Caco-2 (cell line): ENCODE measurements around the gene LPGAT1. TPM values are rescaled to one million over a fixed set of nuclear protein-coding genes. Genes with fewer than 3 reads are reported as not detected.

ENCODE experiments used
- BruUV-seq: library from RNA; stranded (reverse); fragments of 400-500 nt; replicated peaks from 2 replicates; lab custom pipeline; 2021; lab: Mats Ljungman, UMichigan
- CTCF ChIA-PET: fragments of 300-600 bp; sonication (Branson Sonifier 250); formaldehyde crosslinking; loops from one replicate; lab custom pipeline; 2022; ENCODE audit warnings: antibody characterized with exemption; lab: Charles Lee
- POLR2A ChIA-PET: fragments of 300-600 bp; sonication (Branson Sonifier 250); formaldehyde crosslinking; loops from one replicate; lab custom pipeline; 2022; ENCODE audit warnings: antibody characterized with exemption; lab: Charles Lee
- DNase-seq, 2 experiments: peaks; one replicate each; pipeline versions ENCODE4 v3.0.0 to v3.0.0-alpha.2; 2020 to 2022
- H3K27me3 ChIP-seq: replicated peaks from 2 replicates; pipeline ENCODE4 v1.6.0; 2011; ENCODE audit warnings: low read length; ENCODE audit not compliant: control insufficient read depth, insufficient read depth
- H3K36me3 ChIP-seq: 2 replicates; pipeline ENCODE4 v1.5.1; 2011; ENCODE audit warnings: low read length; ENCODE audit not compliant: control insufficient read depth, insufficient read depth
- H3K4me1 ChIP-seq: fragments of 250-450 bp; sonication (Bioruptor Pico); 2 replicates; pipeline ENCODE4 v1.5.1; 2020; ENCODE audit warnings: mild to moderate bottlenecking
- H3K4me3 ChIP-seq: 2 replicates; pipeline ENCODE4 v1.5.1; 2011; ENCODE audit warnings: low read depth, mild to moderate bottlenecking, control low read depth, low read length
- H3K9me3 ChIP-seq: fragments of 250-450 bp; sonication (Bioruptor Pico); 2 replicates; pipeline ENCODE4 v1.5.1; 2020; ENCODE audit warnings: mild to moderate bottlenecking, moderate library complexity
- H3K27ac Mint-ChIP-seq: one replicate; pipeline ENCODE4 v1.8.0; 2022; ENCODE audit warnings: mixed read lengths; ENCODE audit not compliant: unreplicated experiment
- H3K27me3 Mint-ChIP-seq: one replicate; pipeline ENCODE4 v1.8.0; 2022; ENCODE audit warnings: mixed read lengths; ENCODE audit not compliant: insufficient read depth, unreplicated experiment
- H3K36me3 Mint-ChIP-seq: one replicate; pipeline ENCODE4 v1.8.0; 2022; ENCODE audit warnings: mild to moderate bottlenecking, mixed read lengths; ENCODE audit not compliant: insufficient read depth, unreplicated experiment
- H3K4me1 Mint-ChIP-seq: one replicate; pipeline ENCODE4 v1.8.0; 2022; ENCODE audit warnings: low read depth, mixed read lengths; ENCODE audit not compliant: unreplicated experiment
- H3K4me3 Mint-ChIP-seq: one replicate; pipeline ENCODE4 v1.8.0; 2022; ENCODE audit warnings: mild to moderate bottlenecking, moderate library complexity, mixed read lengths; ENCODE audit not compliant: unreplicated experiment
- H3K9me3 Mint-ChIP-seq: one replicate; pipeline ENCODE4 v1.8.0; 2022; ENCODE audit warnings: mixed read lengths; ENCODE audit not compliant: unreplicated experiment
- intact Hi-C: fragments of 100-400 bp; cut with micrococcal nuclease; formaldehyde crosslinking; loops from one replicate; pipeline ENCODE4 v1.10.0; 2022; ENCODE audit not compliant: unreplicated experiment
- total RNA-seq: library from RNA; stranded (reverse); gene quantifications from 2 replicates; pipeline ENCODE4 v1.2.3, GENCODE V29; 2022
- TF ChIP-seq, protein P1 (sequence below), 2 experiments: fragments of 200-600 bp in 1 of 2; IDR thresholded peaks; 1 replicate in 1 of 2; 2 replicates in 1 of 2; pipeline versions ENCODE4 v1.5.1 to v1.8.0; 2011 to 2022; ENCODE audit warnings: antibody characterized with exemption in 1 of 2, control low read depth in 1 of 2, inconsistent platforms in 1 of 2, low read depth in 1 of 2, low read length in 1 of 2, mild to moderate bottlenecking in 1 of 2, moderate library complexity in 1 of 2; ENCODE audit not compliant: insufficient read depth in 1 of 2, severe bottlenecking in 1 of 2, unreplicated experiment in 1 of 2

LPGAT1 gene
- total RNA-seq, 1 experiment from 2014 or later = 25.6 TPM

DNA sequence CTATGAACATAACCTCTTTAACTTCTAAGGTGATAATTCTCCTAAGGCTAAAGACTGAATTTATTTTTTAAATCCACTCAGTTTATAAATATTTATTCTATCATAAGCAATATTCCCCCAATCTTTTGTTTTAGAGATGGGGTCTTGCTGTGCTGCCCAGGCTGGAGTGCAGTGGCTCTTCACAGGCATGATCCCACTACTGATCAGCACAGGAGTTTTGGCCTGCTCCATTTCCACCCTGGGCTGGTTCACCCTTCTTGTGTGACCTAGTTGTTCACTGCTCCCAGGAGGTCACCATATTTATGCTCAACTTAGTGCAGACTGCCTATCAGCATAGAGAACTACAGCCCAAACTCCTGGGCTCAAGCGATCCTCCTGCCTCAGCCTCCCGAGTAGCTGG lies 38.6 kb downstream of the LPGAT1 start:
- CTCF ChIA-PET = no interaction called here
- intact Hi-C loops = no loop called here
- TF ChIP-seq, protein P1, sequence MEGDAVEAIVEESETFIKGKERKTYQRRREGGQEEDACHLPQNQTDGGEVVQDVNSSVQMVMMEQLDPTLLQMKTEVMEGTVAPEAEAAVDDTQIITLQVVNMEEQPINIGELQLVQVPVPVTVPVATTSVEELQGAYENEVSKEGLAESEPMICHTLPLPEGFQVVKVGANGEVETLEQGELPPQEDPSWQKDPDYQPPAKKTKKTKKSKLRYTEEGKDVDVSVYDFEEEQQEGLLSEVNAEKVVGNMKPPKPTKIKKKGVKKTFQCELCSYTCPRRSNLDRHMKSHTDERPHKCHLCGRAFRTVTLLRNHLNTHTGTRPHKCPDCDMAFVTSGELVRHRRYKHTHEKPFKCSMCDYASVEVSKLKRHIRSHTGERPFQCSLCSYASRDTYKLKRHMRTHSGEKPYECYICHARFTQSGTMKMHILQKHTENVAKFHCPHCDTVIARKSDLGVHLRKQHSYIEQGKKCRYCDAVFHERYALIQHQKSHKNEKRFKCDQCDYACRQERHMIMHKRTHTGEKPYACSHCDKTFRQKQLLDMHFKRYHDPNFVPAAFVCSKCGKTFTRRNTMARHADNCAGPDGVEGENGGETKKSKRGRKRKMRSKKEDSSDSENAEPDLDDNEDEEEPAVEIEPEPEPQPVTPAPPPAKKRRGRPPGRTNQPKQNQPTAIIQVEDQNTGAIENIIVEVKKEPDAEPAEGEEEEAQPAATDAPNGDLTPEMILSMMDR (IDR thresholded peaks at IDR 0.05; ENCODE audit: insufficient read depth in 1 of 2, low read depth in 1 of 2, low read length in 1 of 2, severe bottlenecking in 1 of 2, unreplicated experiment in 1 of 2) = no peak
- BruUV-seq = no TSS peak
- no peak overlapping the region for H3K4me3 Mint-ChIP-seq
- no peak for DNase-seq
- no peaks in the 10 kb centered on the region for H3K4me1 Mint-ChIP-seq
- H3K9me3 Mint-ChIP-seq = no peaks in the 10 kb centered on the region
- no peaks in the 10 kb centered on the region for H3K9me3 ChIP-seq
- H3K36me3 ChIP-seq = no peaks in the 10 kb centered on the region
- POLR2A ChIA-PET = no interaction called here
- H3K4me1 ChIP-seq = no peaks in the 10 kb centered on the region
- H3K36me3 Mint-ChIP-seq = peaks cover 11% of the 10 kb centered on the region
- no peak overlapping the region for H3K4me3 ChIP-seq
- H3K27me3 Mint-ChIP-seq = no peaks in the 10 kb centered on the region
- no peak overlapping the region for H3K27ac Mint-ChIP-seq
- no peaks in the 10 kb centered on the region for H3K27me3 ChIP-seq

DNA sequence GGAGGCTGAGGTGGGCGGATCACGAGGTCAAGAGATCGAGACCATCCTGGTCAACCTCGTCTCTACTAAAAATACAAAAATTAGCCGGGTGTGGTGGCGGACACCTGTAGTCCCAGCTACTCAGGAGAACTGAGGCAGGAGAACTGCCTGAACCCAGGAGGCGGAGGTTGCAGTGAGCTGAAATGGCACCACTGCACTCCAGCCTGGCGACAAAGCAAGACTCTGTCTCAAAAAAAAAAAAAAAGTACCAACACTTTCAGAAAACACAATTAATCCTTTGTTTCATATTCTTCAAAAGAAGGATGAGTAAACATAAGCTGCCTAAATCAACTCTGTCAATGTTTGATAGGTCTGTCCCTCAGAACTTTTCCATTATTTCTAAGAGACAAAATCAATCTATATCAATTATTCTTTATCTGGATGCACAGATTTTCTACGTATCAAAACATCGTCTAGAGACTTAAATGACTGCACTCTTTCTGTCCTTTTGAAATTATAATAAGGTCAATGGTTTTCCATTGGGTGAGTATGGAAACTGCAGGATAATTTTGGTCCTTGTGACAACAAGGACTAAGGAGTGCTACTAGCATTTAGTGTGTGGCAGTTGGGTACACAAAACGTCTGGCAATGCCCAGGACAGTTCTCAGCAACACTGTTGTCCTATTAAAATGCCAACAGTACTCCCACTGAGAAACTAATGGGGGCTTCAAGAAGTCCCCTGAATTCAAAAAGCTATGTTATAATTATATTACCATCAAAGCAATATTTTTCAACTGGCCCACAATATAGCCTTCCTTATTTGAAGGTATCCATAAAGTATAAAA lies 40.7 kb downstream of the LPGAT1 start:
- POLR2A ChIA-PET = no interaction called here
- intact Hi-C loops = no loop called here
- H3K4me1 ChIP-seq = no peaks in the 10 kb centered on the region
- no peaks in the 10 kb centered on the region for H3K9me3 ChIP-seq
- no peaks in the 10 kb centered on the region for H3K4me1 Mint-ChIP-seq
- H3K36me3 ChIP-seq = no peaks in the 10 kb centered on the region
- no peaks in the 10 kb centered on the region for H3K27me3 ChIP-seq
- DNase-seq = no peak
- no peak overlapping the region for H3K27ac Mint-ChIP-seq
- H3K9me3 Mint-ChIP-seq = no peaks in the 10 kb centered on the region
- H3K36me3 Mint-ChIP-seq = peaks cover 11% of the 10 kb centered on the region
- no peaks in the 10 kb centered on the region for H3K27me3 Mint-ChIP-seq
- CTCF ChIA-PET = no interaction called here
- no peak overlapping the region for H3K4me3 Mint-ChIP-seq
- H3K4me3 ChIP-seq = no peak overlapping the region
- no TSS peak for BruUV-seq
- TF ChIP-seq, protein P1 (IDR thresholded peaks at IDR 0.05; ENCODE audit: insufficient read depth in 1 of 2, low read depth in 1 of 2, low read length in 1 of 2, severe bottlenecking in 1 of 2, unreplicated experiment in 1 of 2) = no peak

DNA sequence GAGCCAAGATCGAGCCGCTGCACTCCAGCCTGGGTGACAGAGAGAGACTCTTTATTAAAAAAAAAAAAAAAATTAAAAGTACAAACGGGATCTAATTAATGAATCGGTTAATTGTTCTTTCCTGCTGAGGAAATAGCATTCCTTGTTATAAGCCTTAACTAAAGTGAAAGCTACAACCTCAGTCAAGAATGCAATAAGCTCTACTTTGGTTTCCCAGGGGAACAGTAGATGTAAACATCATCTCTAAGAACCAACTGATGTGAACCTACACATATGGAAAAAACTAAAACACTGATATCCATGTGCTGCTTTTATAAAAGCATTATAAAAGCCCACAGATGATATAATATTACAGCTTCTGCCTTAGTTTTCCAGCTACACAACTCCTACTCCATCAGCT lies 41.9 kb downstream of the LPGAT1 start:
- H3K4me1 Mint-ChIP-seq = peaks cover 7% of the 10 kb centered on the region
- POLR2A ChIA-PET = interaction anchor here (0.6 kb wide), 1 partner anchor 10 kb away, joined by 4 read pairs; no protein-coding TSS in a partner anchor
- Histone ChIP-seq H3K9me3 (no peaks in the 10 kb centered on the region), H3K4me3 (no peak overlapping the region), H3K36me3 (no peaks in the 10 kb centered on the region), H3K27me3 (no peaks in the 10 kb centered on the region), H3K4me1 (peaks cover 8% of the 10 kb centered on the region)
- CTCF ChIA-PET = interaction anchor here (1.1 kb wide), 1 partner anchor 108 kb away, joined by 4 read pairs; no protein-coding TSS in a partner anchor
- no peaks in the 10 kb centered on the region for H3K27me3 Mint-ChIP-seq
- no peak overlapping the region for H3K4me3 Mint-ChIP-seq
- no peak overlapping the region for H3K27ac Mint-ChIP-seq
- intact Hi-C loops = no loop called here
- TF ChIP-seq, protein P1 (IDR thresholded peaks at IDR 0.05; ENCODE audit: insufficient read depth in 1 of 2, low read depth in 1 of 2, low read length in 1 of 2, severe bottlenecking in 1 of 2, unreplicated experiment in 1 of 2) = no peak
- no TSS peak for BruUV-seq
- no peak for DNase-seq
- H3K36me3 Mint-ChIP-seq = peaks cover 11% of the 10 kb centered on the region
- H3K9me3 Mint-ChIP-seq = no peaks in the 10 kb centered on the region
